NCI-H146 (cell line): Measurements from ENCODE around the gene ATP13A2.
"Not testable (repeated sequence)": the region's sequence is repeated elsewhere in the genome, so short reads cannot be mapped to it uniquely, and the experiment has no call there.

Experiments
- DNase-seq: peaks from one replicate; lab custom pipeline; 2025; lab: John Stamatoyannopoulos, UW

Gene ATP13A2

DNA sequence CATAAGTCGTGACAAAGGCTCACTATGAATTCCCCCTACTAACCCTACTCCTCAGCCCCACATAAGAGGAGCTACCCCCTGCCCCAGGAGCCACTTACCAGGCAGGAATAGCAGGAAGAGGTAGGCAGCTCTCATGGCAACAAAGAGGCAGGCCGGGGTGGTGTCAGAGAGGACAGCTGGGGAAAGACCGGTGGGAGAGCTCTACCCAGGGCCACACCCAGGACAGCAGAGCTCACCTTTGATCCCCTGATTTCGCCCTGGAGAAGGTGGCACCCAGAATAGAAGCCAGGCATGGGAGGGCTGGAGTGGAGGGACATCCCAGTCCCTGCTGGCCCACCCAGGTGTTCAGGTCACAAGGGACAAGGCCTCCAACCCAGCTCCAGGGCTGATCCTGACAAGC lies 33.6 kb downstream of the ATP13A2 start:
- no peak for DNase-seq

DNA sequence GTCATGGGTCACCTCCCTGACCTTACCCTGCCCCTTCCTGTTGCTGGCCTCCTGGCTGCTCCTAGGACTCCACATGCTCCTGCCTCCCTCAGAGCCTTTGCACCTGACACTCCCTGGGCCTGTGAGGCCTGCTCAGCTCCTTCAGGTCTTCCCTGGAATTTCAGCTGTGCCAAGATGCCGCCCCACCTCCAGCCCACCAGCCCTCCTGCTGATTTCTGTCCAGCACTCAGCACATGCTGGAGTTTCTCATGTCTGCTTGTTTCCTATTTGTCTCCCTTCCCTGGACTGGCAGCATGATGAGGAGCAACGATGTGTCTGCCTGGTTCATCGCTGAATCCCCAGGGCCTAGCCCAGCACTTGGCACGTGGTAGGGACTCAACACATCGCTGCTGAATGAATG lies 34.4 kb downstream of the ATP13A2 start:
- DNase-seq = no peak

DNA sequence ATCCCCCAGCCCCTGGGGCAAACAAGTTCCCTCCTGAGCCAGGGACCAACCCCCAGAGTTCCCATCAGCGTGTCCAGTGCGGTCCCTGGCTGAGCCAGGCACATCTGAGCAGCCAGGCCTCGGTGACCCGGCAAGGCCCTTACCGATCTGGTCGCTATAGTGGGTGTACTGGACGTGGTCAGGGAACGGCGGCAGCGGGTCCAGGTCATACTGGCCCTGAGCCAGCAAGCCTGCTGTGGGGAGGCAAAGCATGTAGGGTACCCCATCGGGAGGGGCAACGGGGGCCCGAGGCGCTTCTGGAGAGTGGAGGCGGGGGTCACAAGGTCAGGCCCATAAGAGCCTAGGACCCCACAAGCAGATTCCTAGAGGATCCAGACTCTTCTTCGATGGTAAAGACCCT lies 34.8 kb downstream of the ATP13A2 start:
- no peak for DNase-seq

DNA sequence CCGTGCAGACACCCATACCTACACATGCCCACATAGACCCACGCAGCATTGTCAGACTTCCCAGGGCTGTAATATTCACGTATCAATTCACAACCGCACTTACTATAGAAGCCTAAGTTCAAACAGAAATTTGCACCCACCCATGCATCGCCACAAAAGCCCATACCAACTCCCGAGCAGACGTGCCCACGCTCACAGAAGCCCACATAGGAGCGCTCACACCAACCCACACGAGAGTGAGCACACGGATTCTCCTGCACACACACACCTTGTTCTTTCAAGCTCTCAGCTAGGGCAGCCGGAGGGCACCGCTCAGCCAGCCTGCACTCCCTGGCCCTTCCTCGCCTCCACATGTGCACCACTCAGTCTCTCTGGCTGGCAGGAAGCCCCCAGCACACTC lies 35.9 kb downstream of the ATP13A2 start:
- DNase-seq = no peak

DNA sequence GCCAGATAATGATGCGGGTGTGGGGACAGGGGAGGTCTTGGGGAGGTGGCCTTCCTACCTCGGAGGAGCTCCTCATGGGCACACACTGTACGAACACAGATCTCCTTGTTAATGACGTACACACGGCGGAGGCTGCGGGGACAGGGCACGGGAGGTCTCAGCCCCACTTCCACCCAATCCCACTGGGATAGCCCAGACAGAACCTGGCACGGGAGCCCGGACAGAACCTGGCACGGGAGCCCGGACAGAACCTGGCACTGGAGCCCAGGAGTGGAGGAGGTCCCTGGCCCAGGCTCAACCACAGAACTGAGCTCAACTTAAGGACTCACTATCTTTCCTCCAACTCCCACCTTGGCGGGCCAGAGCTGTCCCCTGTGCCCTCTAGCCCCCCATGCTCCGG lies 36.5 kb downstream of the ATP13A2 start:
- DNase-seq = no peak

DNA sequence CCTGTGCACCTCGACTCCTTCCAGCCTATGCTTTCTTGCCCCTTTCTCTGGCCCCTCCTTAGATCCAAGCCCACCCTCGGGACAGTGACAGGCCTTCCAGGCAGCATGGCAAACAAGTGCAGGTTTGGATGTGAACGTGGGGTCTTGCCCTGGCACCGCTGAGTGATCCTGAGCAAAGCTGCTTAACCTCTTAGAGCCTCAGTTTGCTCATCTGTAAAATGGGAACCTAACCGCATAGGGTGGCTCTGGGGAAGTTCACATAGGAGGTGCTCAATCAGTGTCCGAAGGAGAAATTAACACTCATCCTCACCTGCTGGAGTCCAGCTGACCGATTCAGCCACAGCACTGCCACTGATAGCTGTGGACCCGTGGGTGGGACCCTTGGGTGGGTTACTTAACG lies 38.5 kb downstream of the ATP13A2 start:
- no peak for DNase-seq

DNA sequence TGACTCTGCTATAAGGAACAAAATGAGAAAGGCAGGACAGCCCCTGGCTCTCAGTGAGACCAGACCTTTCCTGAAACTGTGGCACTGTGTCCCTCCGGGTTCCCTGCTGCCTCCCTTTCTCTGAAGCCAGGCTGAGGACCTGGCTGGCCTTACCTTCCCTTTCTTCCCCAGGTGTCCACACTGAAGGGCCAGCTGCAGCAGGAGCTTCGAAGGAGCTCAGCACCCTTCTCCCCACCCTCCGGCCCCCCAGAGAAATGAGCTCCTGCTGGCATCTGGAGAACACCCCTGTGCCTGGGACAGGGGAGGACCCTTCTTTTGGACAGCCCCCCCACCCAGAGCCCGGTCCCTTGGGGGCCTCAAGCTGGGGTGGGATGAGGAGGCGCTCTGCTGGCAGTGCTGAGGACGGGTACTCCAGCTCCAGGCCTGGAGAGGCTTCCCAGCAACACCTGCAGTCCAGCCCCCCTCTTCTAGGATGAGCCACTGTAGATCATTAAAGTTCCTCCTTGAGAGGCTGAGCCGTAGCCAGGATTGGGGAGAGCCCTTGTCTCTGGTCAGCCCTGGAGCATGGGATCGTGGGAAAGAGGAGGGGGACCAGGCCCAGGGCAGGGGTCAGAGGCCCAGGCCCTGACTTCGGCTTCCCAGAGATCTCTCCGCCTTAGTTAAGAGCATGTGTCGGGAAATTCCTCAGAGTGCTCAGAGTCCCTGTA lies 39.4 kb downstream of the ATP13A2 start:
- DNase-seq = no peak

DNA sequence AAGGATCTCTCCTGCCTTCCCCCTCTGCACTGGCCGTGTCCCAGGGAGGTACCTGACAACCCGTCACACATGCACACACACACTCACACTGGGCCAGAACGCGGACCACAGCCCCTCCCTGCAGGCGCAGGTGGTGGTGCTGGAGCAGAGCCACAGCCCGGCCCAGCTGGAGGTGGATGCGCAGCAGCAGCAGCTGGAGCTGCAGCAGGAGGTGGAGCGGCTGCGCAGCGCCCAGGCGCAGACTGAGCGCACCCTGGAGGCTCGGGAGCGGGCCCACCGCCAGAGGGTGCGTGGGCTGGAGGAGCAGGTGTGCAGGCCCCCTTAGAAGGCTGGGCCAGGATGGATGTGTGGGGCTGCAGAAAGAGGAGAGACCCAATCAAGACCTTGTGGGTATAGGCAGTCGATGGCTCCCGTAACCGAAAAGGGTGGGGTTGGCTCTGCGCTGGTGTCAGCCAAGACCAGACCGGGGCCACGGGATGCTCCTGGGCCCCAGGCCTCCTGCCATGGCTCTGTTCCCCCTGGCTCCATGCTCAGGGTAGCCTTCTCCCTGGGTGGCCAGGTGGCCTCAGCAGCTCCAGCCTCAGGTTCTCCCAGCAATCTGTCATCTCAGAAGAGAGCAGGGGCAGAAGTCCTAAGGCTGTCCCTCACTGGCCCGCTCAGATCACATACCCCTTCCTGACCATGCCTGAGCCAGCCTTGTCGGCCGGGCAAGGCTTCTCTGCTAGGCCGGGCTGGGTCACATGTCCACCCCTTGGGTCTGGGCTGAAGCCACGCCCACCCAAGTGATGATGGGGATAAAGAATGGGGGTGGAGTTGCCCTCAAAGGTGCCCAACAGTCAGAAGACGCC lies 40.2 kb downstream of the ATP13A2 start:
- peak; percentile 83 for DNase-seq

DNA sequence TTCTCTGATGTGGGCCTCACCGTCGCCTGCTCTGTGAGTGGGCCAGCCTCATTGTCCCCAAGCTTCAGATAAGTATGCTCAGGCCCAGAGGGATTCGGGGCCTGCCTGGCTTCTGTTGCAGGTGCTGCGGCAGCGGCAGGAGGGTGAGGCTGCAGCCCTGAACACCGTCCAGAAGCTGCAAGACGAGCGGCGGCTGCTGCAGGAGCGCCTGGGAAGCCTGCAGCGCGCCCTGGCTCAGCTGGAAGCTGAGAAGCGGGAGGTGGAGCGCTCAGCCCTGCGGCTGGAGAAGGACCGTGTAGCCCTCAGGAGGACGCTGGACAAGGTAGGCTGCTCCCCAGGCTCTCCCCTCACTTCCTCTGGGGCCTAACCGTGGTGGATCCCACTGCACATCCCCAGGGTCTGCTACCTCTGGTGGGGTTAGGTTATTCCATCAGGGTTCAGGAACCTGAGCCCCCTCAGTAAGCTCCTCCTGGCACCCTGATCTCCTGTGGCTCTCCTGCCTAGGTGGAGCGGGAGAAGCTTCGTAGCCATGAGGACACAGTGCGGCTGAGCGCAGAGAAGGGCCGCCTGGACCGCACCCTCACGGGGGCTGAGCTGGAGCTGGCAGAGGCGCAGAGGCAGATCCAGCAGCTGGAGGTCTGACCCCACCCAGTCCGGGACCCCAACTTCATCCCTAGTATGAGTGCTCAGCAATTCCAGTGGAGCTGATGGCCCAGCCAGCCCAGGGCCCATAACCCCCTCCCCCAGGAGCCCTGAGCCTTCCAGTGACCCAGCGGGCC lies 41.4 kb downstream of the ATP13A2 start:
- no peak for DNase-seq

DNA sequence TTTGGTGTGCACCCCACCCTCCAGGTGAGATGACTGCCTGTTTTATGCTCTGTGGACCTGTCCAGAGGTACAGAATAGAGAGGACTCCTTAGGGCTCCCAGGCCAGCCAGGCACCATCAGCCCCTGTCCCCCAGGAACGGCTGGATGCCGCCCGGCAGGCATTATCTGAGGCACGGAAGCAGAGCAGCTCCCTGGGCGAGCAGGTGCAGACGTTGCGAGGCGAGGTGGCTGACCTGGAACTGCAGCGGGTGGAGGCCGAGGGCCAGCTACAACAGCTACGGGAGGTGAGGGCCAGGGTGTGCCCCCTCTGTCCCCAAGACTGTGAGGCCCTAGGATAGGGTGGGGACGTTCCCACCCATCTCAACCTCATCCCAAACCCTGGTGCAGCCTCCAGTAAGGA lies 42.1 kb downstream of the ATP13A2 start:
- no peak for DNase-seq

DNA sequence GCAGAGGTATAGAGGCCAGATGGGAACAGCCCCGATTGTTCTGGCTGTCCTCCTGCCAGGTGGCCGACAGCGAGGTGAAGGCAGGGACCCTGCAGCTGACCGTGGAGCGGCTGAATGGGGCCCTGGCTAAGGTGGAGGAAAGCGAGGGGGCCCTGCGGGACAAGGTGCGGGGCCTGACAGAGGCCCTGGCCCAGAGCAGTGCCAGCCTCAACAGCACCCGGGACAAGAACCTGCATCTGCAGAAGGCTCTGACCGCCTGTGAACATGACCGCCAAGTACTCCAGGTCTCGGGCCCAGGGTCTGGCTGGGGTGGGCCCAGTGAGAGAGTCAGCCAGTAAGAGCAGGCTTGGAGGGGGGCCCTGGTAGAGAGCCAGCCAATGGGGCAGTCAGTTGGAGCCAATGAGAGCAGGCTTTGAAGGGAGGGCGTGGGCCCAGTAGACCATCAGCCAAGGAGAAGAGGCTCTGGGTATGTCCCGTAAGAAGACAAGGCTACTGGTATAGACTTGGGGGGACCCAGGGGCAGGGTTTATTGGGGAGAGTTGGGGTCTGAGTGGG lies 42.6 kb downstream of the ATP13A2 start:
- DNase-seq = no peak

DNA sequence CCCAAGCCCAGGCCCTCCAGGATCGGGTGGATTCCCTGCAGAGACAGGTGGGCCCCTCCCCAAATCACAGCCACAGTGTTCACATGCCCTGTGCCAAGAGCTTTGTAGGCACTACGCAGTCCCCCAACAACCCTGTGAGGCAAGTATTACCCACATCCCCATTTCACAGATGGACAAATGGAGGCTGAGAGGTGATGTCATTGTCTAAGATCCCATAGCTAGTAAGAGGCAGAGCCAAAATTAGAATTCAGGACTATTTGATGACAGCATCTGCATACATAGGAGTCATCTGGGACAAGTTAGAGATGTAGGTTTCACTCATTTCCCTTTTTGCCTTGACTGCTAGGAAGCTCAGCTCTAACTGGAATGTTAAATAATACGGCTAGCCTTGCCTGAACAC lies 43.4 kb downstream of the ATP13A2 start:
- DNase-seq = no peak

DNA sequence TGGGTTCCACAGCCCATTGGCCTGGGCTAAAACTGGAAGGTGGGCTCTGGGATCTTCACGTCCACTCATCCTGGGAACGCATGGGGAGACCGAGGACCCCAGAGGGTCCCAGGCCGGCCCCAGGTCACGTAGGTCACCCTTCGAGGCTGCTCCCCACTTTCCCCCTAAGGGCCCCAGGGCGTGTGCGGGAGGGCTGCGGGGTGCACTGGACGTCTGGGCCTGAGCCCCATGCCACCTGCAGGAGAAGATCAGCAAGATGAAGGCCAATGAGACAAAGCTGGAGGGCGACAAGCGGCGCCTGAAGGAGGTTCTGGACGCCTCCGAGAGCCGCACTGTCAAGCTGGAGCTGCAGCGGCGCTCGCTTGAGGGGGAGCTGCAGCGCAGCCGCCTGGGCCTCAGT lies 43.8 kb downstream of the ATP13A2 start:
- no peak for DNase-seq

DNA sequence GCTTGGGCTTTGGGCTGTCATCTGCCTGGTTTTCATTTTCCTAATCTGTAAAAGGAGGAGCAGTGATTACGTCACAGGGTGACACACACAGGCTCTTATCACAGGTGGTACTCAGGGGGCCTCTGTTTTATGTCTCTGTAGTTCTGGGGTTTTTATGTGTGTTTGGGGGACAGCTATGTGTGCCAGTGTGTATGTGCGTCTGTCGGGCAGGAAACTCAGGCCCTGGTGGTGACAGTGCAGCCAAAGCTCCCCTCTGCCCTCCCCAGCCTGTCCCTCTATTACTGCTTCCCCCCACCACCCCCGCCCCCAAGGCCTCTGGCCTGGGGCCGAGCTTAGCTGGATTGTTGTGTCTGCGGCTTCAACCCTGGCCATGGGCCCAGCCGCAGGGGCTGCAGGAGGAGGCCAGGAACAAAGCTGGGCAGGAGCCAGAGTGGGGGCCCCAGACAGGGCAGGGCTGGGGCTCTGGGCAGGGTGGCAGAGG lies 44.6 kb downstream of the ATP13A2 start:
- DNase-seq = no peak

DNA sequence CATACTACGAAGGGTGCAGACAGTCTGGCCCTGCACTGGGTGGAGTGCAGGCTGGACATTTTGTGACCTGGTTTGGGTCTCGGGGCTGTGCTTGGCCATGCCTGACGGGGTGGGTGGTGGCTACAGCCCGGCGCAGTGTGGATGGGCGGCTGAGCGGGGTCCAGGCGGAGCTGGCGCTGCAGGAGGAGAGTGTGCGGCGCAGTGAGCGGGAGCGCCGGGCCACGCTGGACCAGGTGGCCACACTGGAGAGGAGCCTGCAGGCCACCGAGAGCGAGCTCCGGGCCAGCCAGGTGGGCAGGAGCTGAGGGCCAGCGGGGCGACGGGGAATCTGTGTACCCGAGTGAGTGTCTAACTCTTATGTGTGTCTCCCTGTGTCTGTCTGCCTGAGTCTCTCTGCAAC lies 45.4 kb downstream of the ATP13A2 start:
- no peak for DNase-seq

DNA sequence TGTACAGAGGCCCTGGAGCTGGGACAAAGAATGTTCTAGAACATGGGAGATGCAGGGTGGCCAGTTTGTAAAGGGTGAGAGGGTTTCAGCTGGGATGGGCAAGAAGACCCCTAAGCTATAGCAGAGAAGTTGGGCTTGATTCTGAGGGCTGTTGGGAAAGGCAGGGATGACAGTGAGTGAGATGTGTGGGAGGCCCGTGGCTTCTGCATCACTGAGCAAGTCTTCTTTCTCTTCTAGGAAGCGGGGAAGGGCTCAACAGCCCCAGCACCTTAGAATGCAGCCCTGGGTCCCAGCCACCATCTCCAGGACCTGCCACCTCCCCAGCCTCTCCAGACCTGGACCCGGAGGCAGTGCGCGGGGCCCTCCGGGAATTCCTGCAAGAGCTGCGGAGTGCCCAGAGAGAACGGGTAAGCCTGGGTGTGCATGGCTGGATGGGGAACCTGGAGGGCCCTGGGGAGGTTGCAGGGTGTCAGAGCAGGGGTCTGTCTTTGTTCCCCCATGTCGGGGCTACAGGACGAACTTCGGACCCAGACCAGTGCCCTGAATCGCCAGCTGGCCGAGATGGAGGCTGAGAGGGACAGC lies 46.2 kb downstream of the ATP13A2 start:
- no peak for DNase-seq

DNA sequence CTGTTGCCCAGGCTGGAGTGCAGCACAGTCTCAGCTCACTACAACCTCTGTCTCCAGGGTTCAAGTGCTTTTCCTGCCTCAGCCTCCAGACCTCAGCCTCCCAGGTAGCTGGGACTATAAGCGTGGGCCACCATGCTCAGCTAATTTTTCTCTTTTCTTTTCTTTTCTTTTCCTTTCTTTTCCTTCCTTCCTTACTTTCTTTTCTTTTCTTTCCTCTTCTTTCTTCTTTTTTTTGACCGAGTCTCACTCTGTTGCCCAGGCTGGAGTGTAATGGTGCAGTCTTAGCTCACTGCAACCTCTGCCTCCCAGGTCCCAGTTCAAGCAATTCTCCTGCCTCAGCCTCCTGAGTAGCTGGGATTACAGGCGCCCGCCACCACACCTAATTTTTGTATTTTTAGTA lies 47.6 kb downstream of the ATP13A2 start:
- DNase-seq = not testable (repeated sequence)

DNA sequence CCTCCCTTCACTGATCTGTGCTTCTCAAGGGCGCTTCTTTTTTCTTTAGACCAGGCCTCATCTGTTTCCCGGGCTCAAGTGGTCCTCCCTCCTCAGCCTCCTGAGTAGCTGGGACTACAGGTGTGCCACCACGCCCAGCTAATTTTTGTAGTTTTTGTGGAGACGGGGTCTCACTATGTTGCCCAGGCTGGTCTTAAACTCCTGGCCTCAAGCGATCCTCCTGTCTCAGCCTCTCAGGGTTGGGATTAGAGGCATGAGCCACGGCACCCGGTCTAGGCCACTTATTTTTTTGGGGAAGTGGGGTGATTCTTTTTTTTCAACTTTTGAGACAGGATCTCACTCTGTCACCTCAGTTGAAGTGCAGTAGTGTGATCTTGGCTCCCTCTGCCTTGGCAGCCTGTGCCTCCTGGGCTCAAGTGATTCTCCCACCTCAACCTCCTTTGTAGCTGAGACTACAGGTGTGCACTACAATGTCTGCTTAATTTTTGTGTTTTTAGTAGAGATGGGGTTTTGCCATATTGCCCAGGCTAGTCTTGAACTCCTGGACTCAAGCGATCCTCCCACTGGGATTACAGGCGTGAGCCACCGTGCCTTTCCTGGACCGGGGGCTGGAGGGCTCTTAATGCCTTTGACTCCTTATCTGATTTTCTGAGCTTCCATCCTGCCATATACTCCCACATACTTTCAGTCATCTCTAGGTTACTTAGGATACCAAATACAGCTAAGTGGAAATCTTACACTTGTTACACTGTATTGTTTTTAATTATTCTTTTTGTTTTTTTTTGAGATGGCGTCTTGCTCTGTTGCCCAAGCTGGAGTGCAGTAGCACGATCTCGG lies 50.2 kb downstream of the ATP13A2 start:
- no peak for DNase-seq

DNA sequence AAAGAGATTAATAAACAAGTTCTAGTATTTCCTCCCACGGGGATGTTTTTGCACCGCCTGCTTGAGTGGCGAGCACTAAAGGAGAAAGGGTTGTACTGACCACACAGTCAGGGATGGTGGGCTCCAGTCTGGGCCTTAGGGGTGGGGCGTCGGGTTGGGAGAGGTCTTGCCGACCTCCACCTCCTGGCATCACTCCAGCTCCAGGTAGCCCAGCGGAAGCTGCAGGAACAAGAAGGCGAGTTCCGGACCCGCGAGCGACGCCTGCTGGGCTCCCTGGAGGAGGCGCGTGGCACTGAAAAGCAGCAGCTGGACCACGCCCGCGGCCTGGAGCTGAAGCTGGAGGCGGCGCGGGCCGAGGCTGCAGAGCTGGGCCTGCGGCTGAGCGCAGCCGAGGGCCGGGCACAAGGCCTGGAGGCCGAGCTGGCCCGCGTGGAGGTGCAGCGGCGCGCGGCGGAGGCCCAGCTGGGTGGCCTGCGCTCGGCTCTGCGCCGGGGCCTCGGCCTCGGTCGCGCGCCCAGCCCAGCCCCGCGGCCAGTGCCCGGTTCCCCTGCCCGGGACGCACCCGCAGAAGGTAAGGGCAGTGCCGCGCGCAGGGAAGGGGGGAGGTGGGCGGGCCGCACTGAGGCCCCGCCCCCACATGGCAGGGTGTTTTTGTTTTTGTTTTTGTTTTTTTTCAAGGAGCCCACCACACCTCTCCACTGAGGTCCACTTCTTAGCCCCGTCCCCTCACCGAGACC lies 51.0 kb downstream of the ATP13A2 start:
- peak; percentile 86 for DNase-seq

DNA sequence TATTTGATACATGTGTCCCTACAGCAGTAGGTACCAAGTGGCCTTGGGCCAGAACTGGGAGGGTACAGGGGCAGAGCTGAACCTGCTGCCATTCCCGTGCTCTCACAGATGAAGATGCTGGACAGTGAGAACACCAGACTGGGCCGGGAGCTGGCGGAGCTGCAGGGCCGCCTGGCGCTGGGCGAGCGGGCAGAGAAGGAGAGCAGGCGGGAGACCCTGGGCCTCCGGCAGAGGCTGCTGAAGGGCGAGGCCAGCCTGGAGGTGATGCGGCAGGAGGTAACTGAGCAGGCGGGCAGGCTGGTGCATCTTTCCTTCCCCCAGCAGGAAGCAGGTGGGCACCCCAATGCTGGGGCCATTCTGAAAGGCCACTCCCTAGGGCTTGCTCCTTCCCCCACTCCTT lies 53.3 kb downstream of the ATP13A2 start:
- no peak for DNase-seq
